Cardiac muscle cell (in vitro differentiated cells and primary cell): ENCODE results near the gene MSANTD2. TPM values are rescaled to one million over a fixed set of nuclear protein-coding genes. Genes with fewer than 3 reads are reported as not detected.

Source experiments
- DNase-seq, 2 donors: peaks; one replicate each; pipeline versions ENCODE4 v3.0.0 to v3.0.0-alpha.2; 2010 to 2017; ENCODE audit warnings: low read depth in 1 of 2, low spot score in 1 of 2
- H3K27ac ChIP-seq: fragments of 200-600 bp; sonication (generic); 2 replicates; pipeline ENCODE4 v1.5.1; 2016
- H3K27me3 ChIP-seq: fragments of 200-600 bp; sonication (generic); 2 replicates; pipeline ENCODE4 v1.6.0; 2016; ENCODE audit warnings: control low read depth
- H3K36me3 ChIP-seq: fragments of 200-600 bp; sonication (generic); 2 replicates; pipeline ENCODE4 v1.5.1; 2016; ENCODE audit warnings: control low read depth
- H3K4me1 ChIP-seq: fragments of 200-600 bp; sonication (generic); 2 replicates; pipeline ENCODE4 v1.8.1; 2017; ENCODE audit warnings: low read depth, mild to moderate bottlenecking, mixed run types
- H3K4me3 ChIP-seq: fragments of 200-600 bp; sonication (generic); 2 replicates; pipeline ENCODE4 v1.5.1; 2016; ENCODE audit warnings: mild to moderate bottlenecking
- H3K9me3 ChIP-seq: fragments of 200-600 bp; sonication (generic); 2 replicates; pipeline ENCODE4 v1.5.1; 2017; ENCODE audit warnings: low read depth, mild to moderate bottlenecking, control low read depth
- polyA plus RNA-seq: library from polyadenylated mRNA; unstranded; fragments of >200 nt; fragmentation: Nextera tagmentation; extraction: Ambion mirVana; gene quantifications from 2 replicates; pipeline ENCODE4 v1.2.1, GENCODE V29; 2016
- total RNA-seq: library from RNA; depleted of rRNA; stranded (reverse); fragments of >200 nt; gene quantifications from 2 replicates; pipeline ENCODE4 v1.2.3, GENCODE V29; 2016
- TF ChIP-seq, protein P1 (sequence below): IDR thresholded peaks from 2 replicates; pipeline ENCODE4 v1.5.1; 2012; ENCODE audit warnings: low read depth, mild to moderate bottlenecking, low read length

The MSANTD2 gene
- 13.1 and 18.0 TPM in 2 replicates for total RNA-seq
- polyA plus RNA-seq, result 7.8 and 10.9 TPM in 2 replicates

DNA sequence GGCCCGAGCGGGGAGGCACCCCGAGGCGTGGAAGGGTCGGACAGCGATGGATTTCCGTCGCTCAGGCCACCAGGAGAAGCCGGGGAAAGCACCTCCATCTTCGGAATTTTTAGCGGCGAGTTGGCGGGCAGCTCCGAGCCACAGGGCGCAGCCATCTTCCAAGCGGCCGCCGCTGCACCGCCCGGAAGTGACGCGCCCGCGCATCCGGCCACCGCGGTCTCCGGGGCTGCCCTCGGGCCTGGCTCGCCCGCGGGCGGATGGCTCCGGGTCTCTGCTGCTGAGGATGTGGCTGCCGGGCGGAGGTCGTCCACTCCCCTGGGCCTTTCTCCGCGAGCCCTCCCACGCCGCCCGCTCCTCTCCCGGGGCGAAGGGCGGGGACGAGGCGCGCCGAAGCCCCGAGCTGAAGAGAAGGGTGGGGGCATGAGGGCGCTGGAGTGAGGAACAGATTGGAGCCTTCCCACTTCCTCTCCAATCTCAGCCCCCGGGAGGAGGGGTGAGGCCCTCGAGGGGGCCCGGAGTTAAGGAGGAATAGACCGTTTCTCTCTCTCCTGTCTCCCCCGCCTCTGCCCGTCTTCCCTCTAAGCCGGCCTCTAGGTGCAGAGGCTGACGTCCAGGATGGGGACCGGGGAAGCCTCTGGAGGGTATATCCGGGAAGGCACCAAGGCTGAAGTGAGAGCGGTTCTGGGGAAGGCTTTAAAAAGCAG lies at the start of gene MSANTD2:
MSANTD2 (minus strand) TSS at position 181 of the 704 bp plus-strand sequence; CDS start at position 155, 26 bp downstream.
- TF ChIP-seq, protein P1, sequence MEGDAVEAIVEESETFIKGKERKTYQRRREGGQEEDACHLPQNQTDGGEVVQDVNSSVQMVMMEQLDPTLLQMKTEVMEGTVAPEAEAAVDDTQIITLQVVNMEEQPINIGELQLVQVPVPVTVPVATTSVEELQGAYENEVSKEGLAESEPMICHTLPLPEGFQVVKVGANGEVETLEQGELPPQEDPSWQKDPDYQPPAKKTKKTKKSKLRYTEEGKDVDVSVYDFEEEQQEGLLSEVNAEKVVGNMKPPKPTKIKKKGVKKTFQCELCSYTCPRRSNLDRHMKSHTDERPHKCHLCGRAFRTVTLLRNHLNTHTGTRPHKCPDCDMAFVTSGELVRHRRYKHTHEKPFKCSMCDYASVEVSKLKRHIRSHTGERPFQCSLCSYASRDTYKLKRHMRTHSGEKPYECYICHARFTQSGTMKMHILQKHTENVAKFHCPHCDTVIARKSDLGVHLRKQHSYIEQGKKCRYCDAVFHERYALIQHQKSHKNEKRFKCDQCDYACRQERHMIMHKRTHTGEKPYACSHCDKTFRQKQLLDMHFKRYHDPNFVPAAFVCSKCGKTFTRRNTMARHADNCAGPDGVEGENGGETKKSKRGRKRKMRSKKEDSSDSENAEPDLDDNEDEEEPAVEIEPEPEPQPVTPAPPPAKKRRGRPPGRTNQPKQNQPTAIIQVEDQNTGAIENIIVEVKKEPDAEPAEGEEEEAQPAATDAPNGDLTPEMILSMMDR, result no peak
- Histone ChIP-seq H3K4me3 (peak within 1 kb of the TSS; percentile 88), H3K36me3 (no peaks in the 10 kb centered on the region), H3K27me3 (no peaks in the 10 kb centered on the region), H3K9me3 (no peaks in the 10 kb centered on the region), H3K27ac (peak within 1 kb of the TSS; percentile 93), H3K4me1 (peaks cover 18% of the 10 kb centered on the region)
- peak; percentile 87 to 90 for DNase-seq

GRCh38 chr11:124846070-124846673 lies 46.0 kb upstream of the MSANTD2 start:
- TF ChIP-seq, protein P1, result no peak
- Histone ChIP-seq H3K27me3 (peaks cover 100% of the 10 kb centered on the region), H3K36me3 (no peaks in the 10 kb centered on the region), H3K4me3 (no peak overlapping the region), H3K27ac (no peak overlapping the region), H3K9me3 (no peaks in the 10 kb centered on the region), H3K4me1 (no peaks in the 10 kb centered on the region)
- DNase-seq, result no peak

DNA sequence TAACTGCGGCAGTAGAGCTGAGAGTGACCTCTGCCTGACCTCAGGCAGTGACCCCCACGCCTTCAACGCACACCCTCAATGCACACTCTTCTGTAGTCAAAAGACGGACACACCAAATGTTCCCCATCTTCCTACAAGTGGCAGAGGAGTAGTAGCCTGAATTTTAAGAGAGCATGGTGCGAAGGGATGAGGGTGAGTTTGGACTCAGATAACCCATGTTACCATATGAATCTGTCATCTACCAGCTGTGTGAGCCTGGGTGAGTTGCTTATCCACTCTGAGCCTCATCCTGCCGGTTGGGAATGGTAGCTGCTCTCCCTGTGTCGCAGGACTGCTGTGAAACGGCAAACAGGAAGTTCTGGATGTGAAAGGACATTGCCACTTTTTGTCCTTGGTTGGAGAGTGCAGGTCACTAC lies 44.5 kb upstream of the MSANTD2 start:
- Histone ChIP-seq H3K9me3 (no peaks in the 10 kb centered on the region), H3K4me3 (no peak overlapping the region), H3K27me3 (peaks cover 100% of the 10 kb centered on the region), H3K27ac (no peak overlapping the region), H3K4me1 (no peaks in the 10 kb centered on the region), H3K36me3 (no peaks in the 10 kb centered on the region)
- TF ChIP-seq, protein P1, result no peak
- no peak for DNase-seq

DNA sequence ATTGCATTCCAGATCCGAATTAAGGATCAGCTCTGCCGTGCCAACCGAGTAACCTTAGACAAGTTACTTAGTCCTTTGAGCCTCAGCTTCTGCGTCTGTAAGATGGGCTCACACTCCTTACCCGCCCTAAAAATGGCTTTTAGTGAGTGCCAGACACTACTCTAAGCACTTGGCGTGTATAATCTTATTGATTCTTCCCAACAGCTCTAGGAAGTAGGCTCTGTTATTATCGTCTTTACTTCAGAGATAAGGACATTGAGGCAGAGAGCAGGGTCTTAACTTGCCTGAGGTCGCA lies 43.4 kb upstream of the MSANTD2 start:
- no peaks in the 10 kb centered on the region for H3K4me1 ChIP-seq
- TF ChIP-seq, protein P1, result no peak
- no peak overlapping the region for H3K27ac ChIP-seq
- H3K27me3 ChIP-seq, result peaks cover 100% of the 10 kb centered on the region
- H3K4me3 ChIP-seq, result peak overlapping the region; percentile 24
- no peaks in the 10 kb centered on the region for H3K9me3 ChIP-seq
- no peaks in the 10 kb centered on the region for H3K36me3 ChIP-seq
- DNase-seq, result no peak

DNA sequence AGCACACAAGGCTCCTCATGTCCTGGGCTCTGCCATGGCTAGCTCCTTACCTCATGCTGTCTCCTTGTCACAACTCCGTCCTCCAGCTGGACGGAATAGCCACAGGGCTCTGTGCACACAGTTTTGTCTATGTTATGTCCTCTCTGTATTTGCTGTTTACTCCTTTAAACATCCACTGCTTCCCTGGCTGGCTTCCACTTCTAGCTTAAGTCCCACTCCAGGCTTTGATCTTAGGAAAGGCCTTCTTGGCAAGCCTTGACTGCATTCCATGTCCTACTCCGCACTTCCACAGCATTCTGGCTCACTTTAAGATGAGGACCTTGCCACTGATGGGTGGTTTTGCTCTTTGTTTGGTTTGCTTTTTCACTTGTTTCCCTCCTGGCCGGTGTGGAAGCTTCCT lies 42.1 kb upstream of the MSANTD2 start:
- TF ChIP-seq, protein P1, result no peak
- H3K27me3 ChIP-seq, result peaks cover 98% of the 10 kb centered on the region
- no peak overlapping the region for H3K4me3 ChIP-seq
- H3K4me1 ChIP-seq, result no peaks in the 10 kb centered on the region
- no peaks in the 10 kb centered on the region for H3K9me3 ChIP-seq
- no peaks in the 10 kb centered on the region for H3K36me3 ChIP-seq
- DNase-seq, result no peak
- no peak overlapping the region for H3K27ac ChIP-seq
